Stimulated activated CD4-positive, alpha-beta T cell treated with anti-CD3 and anti-CD28 coated beads, Interleukin-12 subunit alpha, Interleukin-12 subunit beta, amount 100 ng/mL, for 24 hours (primary cell): Measurements from ENCODE around the gene CLIP2.

Source experiments
- DNase-seq, 2 experiments: peaks; one replicate each; pipeline ENCODE4 v3.0.0-alpha.2; 2020; ENCODE audit warnings: low read depth in 2 of 2

CLIP2 gene

DNA sequence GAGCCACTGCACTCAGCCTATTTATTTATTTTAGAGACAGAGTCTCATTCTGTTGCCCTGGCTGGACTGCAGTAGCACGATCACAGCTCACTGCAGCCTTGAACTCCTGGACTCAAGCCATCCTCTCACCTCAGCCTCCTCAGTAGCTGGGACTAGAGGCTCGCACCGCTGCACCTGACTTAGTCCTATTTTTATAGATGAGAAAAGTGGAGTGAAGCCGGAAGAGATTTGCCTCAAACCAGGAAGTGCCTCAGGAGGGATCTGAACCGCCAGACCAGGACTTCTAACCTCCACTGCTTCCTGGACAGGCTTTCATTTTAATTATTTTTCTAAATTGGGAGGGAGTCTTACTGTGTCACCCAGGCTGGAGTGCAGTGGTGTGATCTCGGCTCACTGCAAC lies 17.5 kb upstream of the CLIP2 start:
- DNase-seq, result no peak

DNA sequence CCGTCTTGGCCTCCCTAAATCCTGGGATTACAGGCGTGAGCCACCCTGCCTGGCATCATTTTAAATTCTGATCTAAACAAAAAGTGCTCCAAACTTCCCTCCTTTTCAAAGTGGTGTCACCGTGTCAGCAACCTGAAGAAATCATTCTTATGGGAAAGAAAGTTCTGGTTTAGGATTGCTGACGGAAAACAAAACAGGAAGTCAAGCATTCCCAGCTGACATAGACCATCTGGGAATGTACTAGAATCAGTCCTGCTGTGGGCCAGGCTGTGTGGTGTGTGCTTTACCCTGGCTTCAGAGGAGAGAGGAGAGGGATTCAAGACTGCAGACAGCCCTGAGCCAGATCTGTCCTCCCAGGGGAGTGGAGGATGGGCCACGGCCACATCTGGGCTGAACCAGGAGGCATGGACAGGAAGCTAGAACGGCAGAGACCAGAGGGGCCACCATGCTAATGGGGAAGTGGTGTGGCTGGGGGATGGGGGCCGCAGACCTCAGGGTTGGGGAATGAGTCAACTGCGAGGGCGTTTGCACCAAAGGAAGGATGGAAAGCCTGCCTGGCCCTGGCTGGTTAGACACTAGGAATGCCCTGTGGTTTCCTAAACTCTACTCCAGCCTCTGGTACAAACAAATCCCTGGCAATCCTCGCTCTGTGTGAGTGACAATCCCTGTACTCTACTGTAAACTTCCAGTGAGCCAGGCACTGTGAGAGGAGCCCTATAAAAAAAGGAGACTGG lies 16.7 kb upstream of the CLIP2 start:
- no peak for DNase-seq

DNA sequence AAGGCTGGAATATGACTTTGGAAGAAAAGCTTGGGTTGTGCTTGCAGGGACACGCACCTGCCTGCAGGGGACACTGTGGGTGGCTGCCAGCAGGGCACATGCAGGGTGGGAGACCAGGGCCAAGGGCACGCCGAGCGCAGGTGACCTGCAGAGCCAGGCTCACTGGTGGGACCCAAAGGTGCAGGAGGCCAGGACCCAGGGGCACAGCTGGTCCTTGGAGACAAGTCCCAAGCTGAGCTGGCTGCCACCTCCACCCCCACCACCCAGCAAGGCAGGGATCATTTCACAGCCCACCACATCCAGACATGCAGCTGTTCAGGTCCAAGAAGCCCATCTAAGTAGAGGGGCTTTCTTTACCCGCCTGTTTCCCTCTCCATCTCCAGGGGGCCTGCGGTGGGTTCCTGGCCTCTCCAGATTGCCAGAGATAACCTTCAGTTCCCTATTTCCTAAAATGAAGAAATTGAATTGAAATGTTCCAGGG lies 13.8 kb upstream of the CLIP2 start:
- no peak for DNase-seq

DNA sequence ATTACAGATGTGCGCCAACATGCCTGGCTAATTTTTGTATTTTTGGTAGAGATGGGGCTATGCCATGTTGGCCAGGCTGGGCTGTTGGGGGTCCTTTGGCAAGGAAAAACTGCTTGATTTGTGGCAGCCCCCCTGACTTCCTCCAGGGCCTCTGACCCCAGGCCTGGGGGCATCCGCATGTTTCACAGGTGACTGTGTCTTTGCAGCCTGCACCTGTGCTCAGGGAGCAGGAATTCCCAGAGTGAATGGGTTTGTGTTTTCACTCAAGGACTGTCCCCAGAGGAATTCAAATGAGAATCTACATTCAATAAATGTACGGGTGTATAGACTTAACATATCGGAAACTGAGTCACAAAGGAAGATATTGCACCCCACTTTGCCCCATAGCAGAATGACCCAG lies 11.6 kb upstream of the CLIP2 start:
- DNase-seq, result no peak

DNA sequence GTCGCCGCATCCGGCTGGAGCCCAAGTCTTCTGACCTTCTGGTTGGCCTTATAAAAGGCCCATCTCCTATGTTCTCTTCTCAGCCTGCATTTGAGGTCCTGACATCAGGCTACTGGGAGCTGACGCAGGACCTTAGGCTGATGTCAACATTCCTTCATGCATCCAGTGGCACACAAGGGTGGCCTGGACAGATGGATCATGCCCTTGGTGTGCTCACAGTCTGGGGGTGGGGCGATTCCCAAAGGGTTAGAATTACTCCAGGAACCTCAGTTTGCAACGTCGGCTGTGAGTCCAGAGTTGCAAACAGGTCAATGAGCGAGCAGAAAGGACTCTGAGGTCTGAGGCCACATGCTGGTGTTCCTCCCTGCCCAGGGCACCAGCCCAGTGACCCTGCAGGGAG lies 8.2 kb upstream of the CLIP2 start:
- no peak for DNase-seq

DNA sequence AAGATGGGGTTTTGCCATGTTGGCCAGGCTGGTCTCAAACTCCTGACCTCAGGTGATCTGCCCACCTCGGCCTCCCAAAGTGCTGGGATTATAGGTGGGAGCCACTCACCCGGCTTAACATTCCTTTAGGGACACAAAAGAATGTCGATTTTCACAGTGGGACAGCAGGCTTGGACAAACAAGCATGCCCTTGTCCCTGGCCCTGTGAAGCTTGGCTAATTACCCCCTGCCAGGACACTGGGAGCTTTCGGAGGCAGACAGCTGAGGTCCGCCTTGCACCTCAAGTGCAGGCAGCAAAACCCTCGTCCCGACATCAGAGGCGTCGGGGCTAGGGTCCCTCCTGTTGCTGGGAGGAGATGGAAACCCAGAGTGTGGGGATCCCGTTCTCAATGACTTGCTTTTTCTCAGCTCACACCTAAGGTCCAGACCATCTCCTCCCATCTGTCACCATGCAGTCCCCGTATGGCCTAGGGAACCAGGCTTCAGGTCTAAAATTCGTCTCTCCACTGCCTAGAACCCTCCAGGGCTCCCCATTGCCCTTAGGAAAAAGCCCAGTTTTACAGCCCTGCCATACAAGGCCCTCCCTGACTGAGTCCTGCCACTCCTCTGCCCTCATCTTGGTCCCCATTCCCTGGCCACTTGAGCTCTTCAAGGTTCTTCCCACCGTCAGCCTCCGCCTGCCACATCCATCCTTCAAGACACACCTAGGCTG lies 6.3 kb upstream of the CLIP2 start:
- DNase-seq, result no peak

DNA sequence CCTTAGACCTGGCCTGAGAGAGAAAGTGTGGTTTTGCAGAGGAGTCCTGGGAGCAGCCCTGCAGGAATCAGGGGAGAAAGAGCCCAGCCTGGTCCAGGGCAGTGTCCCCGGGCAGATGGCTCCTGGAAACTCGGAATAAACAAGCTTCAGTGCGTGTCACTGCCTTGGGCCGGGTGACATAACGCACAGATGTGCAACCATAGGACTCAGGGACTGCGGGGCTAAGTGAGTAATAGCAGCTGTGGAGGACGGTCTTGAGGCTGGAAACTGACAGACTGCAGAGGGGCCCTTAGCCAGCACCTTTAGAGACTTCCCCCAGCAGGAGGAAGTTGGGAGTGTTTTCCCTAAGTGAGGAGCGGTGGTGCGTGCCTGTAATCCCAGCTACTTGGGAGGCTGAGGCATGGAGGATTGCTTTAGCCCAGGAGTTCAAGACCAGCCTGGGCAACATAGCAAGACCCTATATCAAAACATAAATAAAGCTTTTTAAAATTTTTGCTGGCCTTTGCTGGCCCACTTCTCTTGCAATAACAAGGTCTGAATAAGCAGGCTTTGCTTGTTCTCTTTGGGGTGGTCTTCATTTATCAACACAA lies 5.3 kb upstream of the CLIP2 start:
- DNase-seq, result no peak

DNA sequence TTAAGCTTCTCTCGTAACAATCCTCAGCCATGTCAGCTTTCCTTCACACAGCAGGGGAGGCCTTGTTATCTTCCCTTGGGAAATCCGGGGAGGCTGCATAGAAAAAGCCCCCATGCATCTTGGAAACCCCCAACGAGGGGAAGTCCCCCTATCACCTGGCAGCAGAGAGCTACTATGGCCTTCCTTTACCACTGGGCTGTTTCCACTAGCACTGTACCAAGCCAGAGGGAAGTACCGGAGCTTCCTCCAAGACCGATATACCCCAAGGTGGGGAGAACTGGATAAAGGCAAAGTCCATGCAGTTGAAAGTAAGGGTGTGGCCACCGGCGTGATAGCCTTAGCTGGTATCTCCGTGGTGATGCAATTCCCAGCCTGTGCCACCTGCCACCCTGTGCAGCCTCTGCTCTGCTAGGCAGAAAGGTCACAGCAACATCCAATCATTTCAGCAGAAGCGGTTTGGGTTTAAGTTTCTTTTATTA lies 4.4 kb upstream of the CLIP2 start:
- no peak for DNase-seq

DNA sequence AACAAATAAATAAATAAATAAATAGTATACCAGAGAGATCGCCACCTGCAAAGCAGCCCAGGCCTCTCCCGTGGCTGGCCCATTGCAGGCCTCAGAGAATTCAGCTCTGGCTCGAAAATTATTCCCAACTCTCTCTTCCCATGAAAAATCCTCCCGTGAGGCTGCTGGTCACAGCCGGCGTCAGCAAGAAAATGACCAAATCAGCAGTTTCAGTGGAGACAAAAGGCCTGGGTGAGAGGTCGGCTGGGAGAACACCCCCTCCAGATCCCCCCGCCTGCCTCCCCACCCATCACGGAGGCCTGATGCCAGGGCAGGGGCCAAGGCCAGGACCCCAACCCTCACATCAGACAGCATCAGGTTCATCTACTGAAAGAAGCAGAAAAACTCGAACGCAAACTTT lies 3.1 kb upstream of the CLIP2 start:
- DNase-seq, result no peak

DNA sequence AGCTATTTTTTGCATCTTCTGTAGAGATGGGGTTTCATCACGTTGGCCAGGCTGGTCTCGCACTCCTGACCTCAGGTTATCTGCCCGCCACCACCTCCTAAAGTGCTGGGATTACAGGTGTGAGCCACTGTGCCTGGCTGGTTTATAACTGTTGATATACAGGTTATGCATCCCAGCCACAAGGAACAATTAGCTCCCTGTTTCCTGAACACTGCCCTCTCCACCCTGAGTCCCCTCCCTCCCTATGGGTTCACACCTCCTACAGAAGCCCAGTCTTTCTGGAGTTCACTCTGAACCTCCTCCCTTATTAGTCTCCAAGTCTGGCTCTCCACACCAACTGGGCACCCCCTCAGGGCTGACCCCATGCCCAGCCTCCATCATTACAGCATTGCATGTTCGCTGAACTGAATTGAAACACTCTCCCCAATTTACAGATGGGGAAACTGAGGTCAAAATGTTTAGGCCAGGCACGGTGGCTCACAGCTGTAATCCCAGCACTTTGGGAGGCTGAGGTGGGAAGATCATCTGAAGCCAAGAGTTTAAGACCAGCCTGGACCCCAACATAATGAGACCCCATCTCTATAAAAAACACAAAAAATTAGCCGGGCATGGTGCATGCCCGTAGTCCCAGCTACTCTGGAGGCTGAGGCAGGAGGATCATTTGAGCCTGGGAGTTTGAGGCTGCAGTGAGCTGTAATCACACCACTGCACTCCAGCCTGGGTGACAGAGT lies 1.7 kb upstream of the CLIP2 start:
- DNase-seq, result no peak

DNA sequence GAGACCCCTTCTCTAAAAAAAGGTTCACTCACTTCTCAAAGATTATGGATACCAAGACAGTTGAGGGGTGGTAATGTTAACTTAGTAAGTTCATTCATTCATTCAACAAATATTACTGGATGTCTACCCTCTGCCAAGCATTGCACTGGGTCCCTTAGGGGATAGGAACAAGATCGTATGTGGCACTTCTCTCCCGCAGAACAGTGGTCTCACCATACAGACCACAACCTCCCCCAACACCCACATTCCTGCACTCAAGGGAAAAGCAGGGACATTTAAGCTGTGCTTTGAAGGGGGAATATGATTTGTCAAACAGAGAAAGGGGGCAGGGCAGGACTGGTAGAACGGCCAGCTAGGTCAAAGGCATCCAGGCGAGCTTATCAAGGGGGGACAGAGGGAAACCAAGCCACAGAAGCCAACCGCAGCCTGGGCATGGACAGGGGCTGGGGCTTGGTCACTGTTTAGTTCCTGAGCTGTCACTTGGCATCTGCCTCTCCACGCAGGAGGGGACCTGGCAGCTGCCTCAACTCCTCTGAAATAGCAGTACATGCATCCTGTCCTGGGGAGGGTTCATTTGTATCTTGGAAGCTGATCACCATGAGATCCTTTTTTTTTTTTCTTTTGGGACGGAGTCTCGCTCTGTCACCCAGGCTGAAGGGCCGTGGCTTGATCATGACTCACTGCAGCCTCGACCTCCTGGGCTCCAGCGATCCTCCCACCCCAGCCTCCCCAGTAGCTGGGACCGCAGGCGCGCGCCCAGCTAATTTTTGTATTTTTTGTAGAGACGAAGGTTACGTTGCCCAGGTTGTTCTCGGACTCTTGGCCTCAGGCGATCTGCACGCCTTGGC lies 949 bp upstream of the CLIP2 start:
- no peak for DNase-seq

DNA sequence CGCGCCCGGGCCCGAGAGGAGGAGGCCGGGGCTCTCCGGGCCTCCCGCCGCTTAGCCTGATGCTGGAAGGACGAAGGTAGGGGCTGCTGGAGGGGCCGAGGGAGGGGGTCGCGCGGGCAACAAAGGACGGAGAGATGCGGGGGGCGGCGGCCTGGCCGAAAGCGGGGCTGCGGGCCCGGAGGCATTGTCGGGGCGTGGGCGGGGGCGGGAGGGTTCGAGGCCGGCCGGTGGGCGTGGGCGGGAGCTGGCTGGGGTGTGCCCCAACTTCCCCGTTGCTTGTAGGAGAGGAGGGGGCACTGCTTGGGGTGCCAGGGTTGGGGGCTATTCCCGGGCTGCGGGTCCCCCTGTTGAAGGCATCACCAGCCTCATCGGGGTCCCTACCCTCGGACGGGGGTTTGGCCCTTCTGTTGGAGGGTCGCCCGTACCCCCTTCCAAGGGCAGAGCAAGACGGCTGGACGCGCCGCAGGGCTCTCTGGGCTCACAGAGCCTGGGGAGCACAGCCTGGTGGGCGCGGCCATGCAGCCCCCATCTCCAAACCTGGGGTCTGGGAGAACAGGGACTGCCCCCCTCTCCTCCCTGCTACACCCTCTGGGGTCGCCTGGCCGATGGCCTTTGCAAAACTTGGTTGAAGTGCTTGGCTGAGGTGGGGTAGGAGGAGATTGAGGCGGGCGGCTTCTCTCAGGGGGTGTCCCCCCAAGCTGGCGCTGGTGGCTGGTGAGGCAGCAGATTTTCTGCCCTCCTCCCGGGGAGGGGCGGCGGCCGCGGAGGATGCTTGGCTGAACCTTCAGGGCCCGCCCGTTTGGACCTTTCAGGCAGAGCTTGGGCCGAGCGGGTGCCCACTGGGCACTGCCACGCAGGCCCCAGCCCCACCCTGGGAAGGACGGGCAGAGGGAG lies 699 bp downstream of the CLIP2 start:
- no peak for DNase-seq

DNA sequence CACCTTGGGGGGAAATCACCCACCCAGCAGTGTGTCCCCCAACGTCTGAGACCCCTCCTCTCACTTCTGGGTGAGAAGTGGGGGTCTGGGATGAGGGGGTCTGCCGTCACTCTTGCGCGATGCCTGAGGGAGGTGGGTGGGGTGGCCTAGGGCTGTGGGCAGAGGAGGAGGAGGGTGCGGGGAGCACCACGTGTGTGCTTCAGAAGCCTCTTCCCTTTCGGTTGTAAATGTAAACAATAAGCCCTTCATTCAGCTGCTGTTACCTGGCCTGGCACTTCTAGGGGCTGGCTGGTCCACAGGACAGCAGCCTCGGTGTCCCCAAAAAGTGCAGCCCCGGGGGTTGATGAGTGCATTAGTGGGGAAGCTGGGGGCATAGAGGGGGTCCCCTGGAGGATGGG lies 1.3 kb downstream of the CLIP2 start:
- no peak for DNase-seq

DNA sequence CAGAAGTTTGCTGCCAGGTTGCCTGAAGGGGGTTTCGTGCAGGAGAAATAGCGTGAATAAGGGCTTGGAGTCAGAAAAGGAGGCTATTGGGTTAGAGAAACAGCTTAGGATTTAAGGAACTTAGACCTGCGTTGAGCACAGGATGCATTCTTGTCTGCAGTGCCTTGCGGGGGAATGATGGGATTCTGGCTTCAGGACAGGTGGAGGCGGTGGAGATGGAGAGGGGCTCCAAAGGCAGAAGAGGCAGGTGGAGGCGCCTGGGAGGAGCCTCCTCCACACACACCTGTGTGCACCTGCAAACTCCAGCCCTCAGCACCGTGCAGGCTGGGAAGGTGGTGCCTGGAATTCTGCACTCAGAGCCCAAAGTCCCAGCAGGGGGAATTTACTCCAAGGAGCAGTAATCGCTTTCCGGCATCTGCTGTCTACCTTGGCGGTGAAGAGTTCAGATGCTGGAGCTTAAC lies 1.8 kb downstream of the CLIP2 start:
- DNase-seq, result no peak

DNA sequence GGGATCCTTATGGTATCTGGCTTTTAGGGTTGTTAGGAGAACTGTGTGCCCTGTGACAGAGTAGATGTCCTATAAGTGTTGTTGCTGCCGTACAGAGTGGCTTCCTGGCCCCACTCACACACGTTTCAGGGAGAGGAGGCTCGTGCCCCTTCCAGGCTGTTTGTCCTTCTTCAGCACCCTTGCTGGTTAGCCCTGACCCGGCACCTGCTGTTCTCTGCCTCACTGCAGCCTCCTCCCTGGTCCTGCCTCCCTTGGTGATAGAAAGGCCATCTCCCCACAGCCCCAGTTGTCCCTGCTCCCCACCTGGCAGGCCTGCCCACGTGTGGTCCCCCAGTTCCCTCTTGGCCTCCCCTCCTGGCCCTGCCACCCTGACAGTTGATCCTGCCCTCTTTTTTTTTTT lies 2.3 kb downstream of the CLIP2 start:
- no peak for DNase-seq

DNA sequence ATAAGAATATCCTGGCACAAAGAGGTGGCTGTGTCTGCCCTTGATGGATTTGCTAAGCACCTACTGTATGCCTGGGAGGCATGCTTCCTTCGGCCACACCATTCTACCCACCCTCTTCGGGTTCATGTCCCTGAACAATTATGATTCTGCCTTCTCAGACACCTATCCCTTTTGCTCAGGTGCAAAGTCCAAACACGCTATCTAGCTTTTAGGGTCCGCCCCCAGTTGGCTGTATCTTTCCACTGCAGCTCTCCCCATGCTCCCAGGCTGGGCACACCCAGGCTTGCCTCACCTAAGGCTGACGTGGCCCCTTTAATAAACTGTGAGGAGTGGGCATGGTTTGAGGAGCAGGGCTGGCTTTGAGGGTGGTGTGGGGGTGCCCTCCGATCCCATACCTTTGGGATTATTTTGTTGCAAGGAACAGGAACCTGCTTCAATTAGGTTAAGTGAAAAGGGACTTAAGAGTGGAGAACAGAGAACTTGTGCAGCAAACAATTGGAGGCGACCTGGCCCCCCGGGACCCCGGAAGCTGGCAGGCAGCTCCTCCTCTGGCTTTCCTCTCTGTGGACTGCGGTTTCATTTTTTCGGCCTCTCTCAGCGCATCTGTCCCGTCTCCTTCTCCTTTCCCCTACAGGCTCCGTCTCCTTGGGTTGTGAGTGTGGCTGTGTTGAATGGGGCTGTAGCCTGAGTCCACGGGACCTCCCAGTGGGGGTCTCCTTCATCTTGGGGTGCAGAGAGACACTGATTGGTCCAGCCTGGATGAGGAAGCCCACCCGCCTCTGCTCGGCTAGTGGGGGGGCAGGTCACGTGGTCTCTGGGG lies 3.8 kb downstream of the CLIP2 start:
- no peak for DNase-seq

DNA sequence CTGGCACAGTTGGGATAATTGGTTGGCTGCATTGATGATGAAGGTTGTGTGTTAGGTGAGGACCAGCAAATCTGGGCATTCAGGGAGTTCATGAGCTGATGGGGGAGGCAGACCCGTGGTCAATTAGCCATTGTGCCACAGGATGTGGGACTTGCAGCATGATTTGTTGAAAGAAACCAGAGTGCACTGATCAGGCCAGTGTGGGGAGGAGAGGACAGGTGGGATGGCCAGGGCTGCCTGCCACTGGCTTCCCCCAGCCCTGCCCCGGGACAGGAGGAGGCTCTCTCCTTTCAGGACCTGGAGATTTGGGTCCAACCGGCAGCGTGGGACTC lies 4.3 kb downstream of the CLIP2 start:
- DNase-seq, result no peak

DNA sequence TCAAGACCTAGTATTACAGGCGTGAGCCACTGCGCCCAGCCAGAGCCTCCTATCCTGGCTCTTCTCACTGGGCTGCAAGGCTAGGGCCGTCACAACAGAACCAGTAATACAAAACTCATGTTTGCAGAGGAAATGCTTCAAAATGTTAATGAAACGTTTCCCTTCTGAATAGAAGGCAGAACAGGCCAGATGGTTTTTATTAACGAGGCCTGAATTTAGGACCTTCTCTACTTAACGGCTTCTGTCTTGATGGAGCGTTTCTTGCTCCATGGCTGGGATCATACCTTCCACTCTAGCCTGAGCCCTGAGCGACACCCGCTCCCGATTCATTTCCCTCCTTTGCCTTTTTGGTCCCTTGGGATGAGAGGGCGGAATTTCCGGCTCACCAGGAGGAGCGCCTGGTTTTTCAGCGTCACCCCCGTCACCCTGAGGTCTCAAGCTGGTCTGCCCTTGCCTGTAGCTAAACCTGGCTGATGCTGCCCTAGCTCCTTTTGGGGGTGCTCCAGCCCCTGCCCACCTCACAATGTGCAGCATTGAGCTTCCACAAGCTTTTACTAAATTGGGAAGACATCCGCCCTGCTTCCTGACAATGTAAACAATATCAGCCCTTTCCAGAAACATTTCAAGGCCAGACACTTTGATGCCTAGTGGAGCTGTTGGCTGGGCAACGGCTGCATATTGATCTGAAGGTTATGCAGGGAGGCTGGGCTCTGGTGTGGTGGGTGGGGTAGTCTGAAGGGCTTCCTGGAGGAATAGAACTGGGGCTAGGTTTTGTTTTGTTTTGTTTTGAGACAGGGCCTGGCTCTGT lies 5.2 kb downstream of the CLIP2 start:
- DNase-seq, result no peak
